ENCODE results near the gene USP53. TPM values are rescaled to one million over a fixed set of nuclear protein-coding genes. Genes with fewer than 3 reads are reported as not detected.
A peak's percentile ranks its signal among the peaks of the same experiment; 100 is the strongest.

USP53 gene
- polyA plus RNA-seq, 4 donors, result 4.9 to 25.5 (median 11.4) TPM

DNA sequence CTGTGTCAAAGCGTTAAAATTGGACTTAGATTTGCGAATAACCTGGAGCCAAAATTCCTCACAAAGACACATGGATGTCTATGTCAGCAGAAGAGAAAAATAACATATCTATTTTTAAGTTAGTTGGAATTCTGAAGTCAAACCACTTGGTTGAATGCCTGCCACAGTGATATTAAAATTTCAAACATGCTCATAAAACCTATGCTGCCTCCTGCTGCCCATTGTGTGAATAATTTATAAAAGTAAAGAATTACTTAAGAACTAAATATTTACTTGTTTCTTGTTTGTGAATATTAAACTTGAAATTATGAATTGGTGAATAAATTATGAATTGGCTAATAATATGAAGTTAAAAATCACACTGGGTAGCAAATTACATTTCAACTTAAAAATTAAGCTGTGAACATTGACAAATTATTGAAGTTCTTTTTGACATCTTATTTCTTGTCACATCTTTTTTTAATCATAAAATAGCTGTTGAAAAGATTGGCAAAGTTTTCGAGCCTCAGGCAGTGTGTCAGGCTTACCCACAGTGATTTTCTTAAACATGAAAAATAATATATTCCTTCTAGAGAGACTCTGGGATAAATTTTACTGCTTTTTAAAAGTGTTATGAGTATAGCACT, 74.0 kb downstream of the USP53 start:
- Histone ChIP-seq H3K9me3 (ENCODE audit: control insufficient read depth in 2 of 2, insufficient read depth in 1 of 2, low read depth in 1 of 2, low read length in 1 of 2) (no peaks in the 10 kb centered on the region), H3K27ac (ENCODE audit: low read depth in 1 of 3, low read length in 2 of 3) (no peak overlapping the region), H3K36me3 (ENCODE audit: control insufficient read depth in 3 of 3, insufficient read depth in 2 of 3, low read depth in 1 of 3, low read length in 3 of 3) (peaks cover 0 to 4% (median 0%) of the 10 kb centered on the region in 3 donors), H3K4me1 (ENCODE audit: control insufficient read depth in 3 of 3, insufficient read depth in 2 of 3, low read depth in 1 of 3, low read length in 2 of 3) (no peaks in the 10 kb centered on the region), H3K4me3 (ENCODE audit: low read depth in 1 of 3, low read length in 3 of 3) (no peak overlapping the region), H3K27me3 (ENCODE audit: control insufficient read depth in 3 of 3, insufficient read depth in 3 of 3, low read length in 3 of 3) (no peaks in the 10 kb centered on the region)
- 62 to 81% (median 76%) methylated on average over 3 of the region's 3 CpGs for WGBS, 3 donors
- peak; percentile 96 for FAIRE-seq
- DNase-seq, result peak; percentile 56 to 57

DNA sequence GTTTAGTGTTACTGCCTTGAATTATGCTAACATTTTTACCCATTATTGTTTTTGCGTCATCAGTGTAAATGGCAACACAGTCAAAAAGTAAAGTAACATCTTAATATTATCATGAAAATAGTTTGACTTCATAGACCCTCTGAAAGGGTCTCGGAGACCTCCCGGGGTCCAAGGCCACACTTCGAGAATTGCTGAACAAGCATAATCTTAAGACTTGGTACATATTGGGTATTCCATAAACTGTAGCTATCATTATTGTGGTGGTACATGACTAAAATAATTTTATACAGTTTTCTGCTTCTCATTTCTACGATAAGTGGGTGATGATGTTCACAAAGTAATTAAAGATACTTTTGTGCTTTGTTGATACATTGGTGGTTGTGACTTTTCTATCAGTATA, 76.8 kb downstream of the USP53 start:
- peaks cover 2 to 5% (median 4%) of the 10 kb centered on the region in 3 donors for H3K36me3 ChIP-seq (ENCODE audit: control insufficient read depth in 3 of 3, insufficient read depth in 2 of 3, low read depth in 1 of 3, low read length in 3 of 3)
- FAIRE-seq, result no peak

DNA sequence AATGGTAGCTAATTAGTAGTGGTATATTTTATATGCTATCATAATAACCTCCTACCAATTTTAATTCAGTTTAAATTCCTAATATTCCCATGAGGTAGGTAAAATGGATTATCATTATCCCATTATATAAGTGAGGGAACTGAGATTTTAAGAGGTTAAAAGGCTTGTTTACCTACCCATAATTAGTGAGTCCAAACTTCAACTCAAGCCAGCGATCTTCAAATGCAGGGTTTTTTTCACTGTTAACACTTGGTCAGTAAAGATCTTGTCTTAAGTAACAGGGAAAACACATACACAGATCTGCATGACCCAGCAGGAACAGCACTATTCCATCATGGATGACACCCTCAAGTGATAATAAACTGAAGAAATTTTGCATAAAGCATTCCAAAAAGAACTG, 78.1 kb downstream of the USP53 start:
- Histone ChIP-seq H3K4me1 (ENCODE audit: control insufficient read depth in 3 of 3, insufficient read depth in 2 of 3, low read depth in 1 of 3, low read length in 2 of 3) (no peaks in the 10 kb centered on the region), H3K36me3 (ENCODE audit: control insufficient read depth in 3 of 3, insufficient read depth in 2 of 3, low read depth in 1 of 3, low read length in 3 of 3) (peaks cover 2 to 5% (median 4%) of the 10 kb centered on the region in 3 donors), H3K4me3 (ENCODE audit: low read depth in 1 of 3, low read length in 3 of 3) (no peak overlapping the region), H3K9me3 (ENCODE audit: control insufficient read depth in 2 of 2, insufficient read depth in 1 of 2, low read depth in 1 of 2, low read length in 1 of 2) (no peaks in the 10 kb centered on the region), H3K27ac (ENCODE audit: low read depth in 1 of 3, low read length in 2 of 3) (no peak overlapping the region), H3K27me3 (ENCODE audit: control insufficient read depth in 3 of 3, insufficient read depth in 3 of 3, low read length in 3 of 3) (no peaks in the 10 kb centered on the region)
- no peak for FAIRE-seq
- peak; percentile 29 to 50 for DNase-seq
- WGBS, 3 donors, result 30 to 61% (median 44%) methylated on average over 1 of the region's 1 CpG

More for the DNA sequence above, 76.8 kb downstream of the USP53 start:
- H3K27me3 ChIP-seq (ENCODE audit: control insufficient read depth in 3 of 3, insufficient read depth in 3 of 3, low read length in 3 of 3), result no peaks in the 10 kb centered on the region
- H3K4me3 ChIP-seq (ENCODE audit: low read depth in 1 of 3, low read length in 3 of 3), result no peak overlapping the region
- WGBS, 3 donors, result 97 to 99% (median 97%) methylated on average over 5 of the region's 5 CpGs
- H3K9me3 ChIP-seq (ENCODE audit: control insufficient read depth in 2 of 2, insufficient read depth in 1 of 2, low read depth in 1 of 2, low read length in 1 of 2), result no peaks in the 10 kb centered on the region
- no peak overlapping the region for H3K27ac ChIP-seq (ENCODE audit: low read depth in 1 of 3, low read length in 2 of 3)
- DNase-seq, result no peak
- no peaks in the 10 kb centered on the region for H3K4me1 ChIP-seq (ENCODE audit: control insufficient read depth in 3 of 3, insufficient read depth in 2 of 3, low read depth in 1 of 3, low read length in 2 of 3)

DNA sequence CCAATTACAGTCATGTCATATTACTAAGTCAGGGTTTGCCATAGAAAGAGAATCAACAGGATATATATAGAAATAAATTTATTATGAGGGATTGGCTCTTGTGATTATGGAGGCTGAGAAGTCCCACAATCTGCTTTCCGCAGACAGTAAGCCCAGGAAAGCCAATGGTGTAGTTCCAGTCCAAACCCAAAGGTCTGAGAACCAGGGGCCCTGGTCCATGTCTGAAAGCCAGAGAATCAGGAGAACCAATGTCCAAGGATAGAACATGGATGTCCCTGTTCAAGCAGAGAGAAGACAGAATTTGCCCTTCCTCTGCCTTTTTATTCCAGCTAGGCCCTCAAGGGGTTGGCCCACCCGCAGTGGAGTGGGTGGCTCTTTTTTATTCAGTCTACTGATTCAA, 83.8 kb downstream of the USP53 start:
- no peak overlapping the region for H3K27ac ChIP-seq (ENCODE audit: low read depth in 1 of 3, low read length in 2 of 3)
- H3K4me1 ChIP-seq (ENCODE audit: control insufficient read depth in 3 of 3, insufficient read depth in 2 of 3, low read depth in 1 of 3, low read length in 2 of 3), result peaks cover 0 to 12% (median 10%) of the 10 kb centered on the region in 3 donors
- H3K27me3 ChIP-seq (ENCODE audit: control insufficient read depth in 3 of 3, insufficient read depth in 3 of 3, low read length in 3 of 3), result no peaks in the 10 kb centered on the region
- DNase-seq, result no peak
- FAIRE-seq, result no peak
- H3K4me3 ChIP-seq (ENCODE audit: low read depth in 1 of 3, low read length in 3 of 3), result no peak overlapping the region
- H3K9me3 ChIP-seq (ENCODE audit: control insufficient read depth in 2 of 2, insufficient read depth in 1 of 2, low read depth in 1 of 2, low read length in 1 of 2), result peaks cover 0 to 2% of the 10 kb centered on the region in 2 donors
- WGBS, 3 donors, result 95 to 100% (median 97%) methylated on average over 2 of the region's 2 CpGs
- H3K36me3 ChIP-seq (ENCODE audit: control insufficient read depth in 3 of 3, insufficient read depth in 2 of 3, low read depth in 1 of 3, low read length in 3 of 3), result peaks cover 6 to 9% (median 8%) of the 10 kb centered on the region in 3 donors

DNA sequence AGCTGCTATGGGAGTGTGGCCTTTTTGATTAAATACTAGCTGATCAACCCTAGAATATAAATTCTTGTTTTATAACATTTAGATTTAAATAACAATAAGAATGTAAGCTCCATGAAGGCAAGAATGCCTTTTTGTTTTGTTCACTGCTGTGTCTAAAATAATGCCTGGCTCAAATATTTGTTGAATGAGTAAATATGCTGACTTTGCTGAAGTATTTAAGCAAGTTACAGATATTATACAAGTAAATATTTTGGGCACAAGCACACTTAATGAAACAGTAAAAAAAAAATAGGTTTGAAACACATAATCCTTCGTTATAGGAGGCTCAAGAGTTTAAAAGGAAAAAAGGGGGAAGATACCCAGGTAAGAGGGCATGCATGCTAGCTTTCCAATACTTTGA, 85.3 kb downstream of the USP53 start:
- peaks cover 0 to 2% of the 10 kb centered on the region in 2 donors for H3K9me3 ChIP-seq (ENCODE audit: control insufficient read depth in 2 of 2, insufficient read depth in 1 of 2, low read depth in 1 of 2, low read length in 1 of 2)
- 68 to 85% (median 79%) methylated on average over 1 of the region's 1 CpG for WGBS, 3 donors
- H3K27me3 ChIP-seq (ENCODE audit: control insufficient read depth in 3 of 3, insufficient read depth in 3 of 3, low read length in 3 of 3), result no peaks in the 10 kb centered on the region
- H3K36me3 ChIP-seq (ENCODE audit: control insufficient read depth in 3 of 3, insufficient read depth in 2 of 3, low read depth in 1 of 3, low read length in 3 of 3), result peaks cover 5 to 8% (median 6%) of the 10 kb centered on the region in 3 donors
- peaks cover 0 to 14% (median 11%) of the 10 kb centered on the region in 3 donors for H3K4me1 ChIP-seq (ENCODE audit: control insufficient read depth in 3 of 3, insufficient read depth in 2 of 3, low read depth in 1 of 3, low read length in 2 of 3)
- peak overlapping the region in 1 of 3 donors; percentile 96 for H3K27ac ChIP-seq (ENCODE audit: low read depth in 1 of 3, low read length in 2 of 3)
- FAIRE-seq (no peak), DNase-seq (no peak)
- no peak overlapping the region for H3K4me3 ChIP-seq (ENCODE audit: low read depth in 1 of 3, low read length in 3 of 3)

DNA sequence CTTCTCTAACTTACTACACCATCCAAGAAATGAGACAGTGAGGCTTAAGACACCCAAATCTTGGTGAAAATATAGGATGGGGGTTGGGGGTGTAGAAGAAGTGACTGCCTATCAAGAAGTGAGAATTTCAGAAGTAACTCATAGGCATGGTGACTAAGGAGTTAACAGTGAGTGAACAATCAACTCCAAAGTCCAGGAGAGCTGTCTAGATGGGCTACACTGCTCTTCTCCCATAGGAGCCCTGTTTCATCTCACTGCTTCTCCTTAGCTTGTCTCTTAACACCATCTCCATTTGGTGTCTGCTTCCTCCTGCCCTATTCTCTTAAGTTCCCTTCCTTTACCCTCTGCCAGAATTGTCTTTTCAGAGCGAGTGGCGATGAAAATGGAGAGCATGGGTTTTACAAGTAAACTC, 86.8 kb downstream of the USP53 start:
- DNase-seq, result peak; percentile 62 to 74
- Histone ChIP-seq H3K27me3 (ENCODE audit: control insufficient read depth in 3 of 3, insufficient read depth in 3 of 3, low read length in 3 of 3) (no peaks in the 10 kb centered on the region), H3K4me3 (ENCODE audit: low read depth in 1 of 3, low read length in 3 of 3) (peak overlapping the region; percentile 61 to 80 (median 69)), H3K4me1 (ENCODE audit: control insufficient read depth in 3 of 3, insufficient read depth in 2 of 3, low read depth in 1 of 3, low read length in 2 of 3) (peaks cover 0 to 14% (median 11%) of the 10 kb centered on the region in 3 donors), H3K36me3 (ENCODE audit: control insufficient read depth in 3 of 3, insufficient read depth in 2 of 3, low read depth in 1 of 3, low read length in 3 of 3) (peaks cover 4 to 8% (median 4%) of the 10 kb centered on the region in 3 donors), H3K27ac (ENCODE audit: low read depth in 1 of 3, low read length in 2 of 3) (peak overlapping the region; percentile 82 to 96 (median 96)), H3K9me3 (ENCODE audit: control insufficient read depth in 2 of 2, insufficient read depth in 1 of 2, low read depth in 1 of 2, low read length in 1 of 2) (peaks cover 0 to 2% of the 10 kb centered on the region in 2 donors)
- WGBS, 3 donors, result 0 to 4% (median 1%) methylated on average over 2 of the region's 2 CpGs
- FAIRE-seq, result no peak

DNA sequence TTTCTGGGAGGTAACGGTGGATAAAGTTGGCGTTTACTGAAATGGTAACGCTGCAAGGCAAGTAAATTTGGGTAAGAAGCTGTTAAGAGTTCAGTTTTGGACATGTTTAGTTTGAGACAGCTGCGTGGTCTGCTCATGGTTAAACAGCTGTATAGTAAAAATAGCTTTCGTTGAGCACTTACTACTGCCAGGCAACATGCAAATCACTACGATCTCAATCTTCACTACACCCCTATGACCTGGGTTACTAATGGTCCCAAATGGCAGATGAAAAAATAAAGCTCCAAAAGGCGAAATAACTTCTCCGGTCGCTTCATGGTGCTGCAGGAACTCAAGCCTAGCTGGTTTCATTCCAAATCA, 87.2 kb downstream of the USP53 start:
- Histone ChIP-seq H3K36me3 (ENCODE audit: control insufficient read depth in 3 of 3, insufficient read depth in 2 of 3, low read depth in 1 of 3, low read length in 3 of 3) (peaks cover 4 to 8% (median 4%) of the 10 kb centered on the region in 3 donors), H3K4me1 (ENCODE audit: control insufficient read depth in 3 of 3, insufficient read depth in 2 of 3, low read depth in 1 of 3, low read length in 2 of 3) (peaks cover 0 to 14% (median 11%) of the 10 kb centered on the region in 3 donors), H3K27ac (ENCODE audit: low read depth in 1 of 3, low read length in 2 of 3) (peak overlapping the region; percentile 82 to 96 (median 96)), H3K4me3 (ENCODE audit: low read depth in 1 of 3, low read length in 3 of 3) (peak overlapping the region; percentile 61 to 80 (median 69)), H3K9me3 (ENCODE audit: control insufficient read depth in 2 of 2, insufficient read depth in 1 of 2, low read depth in 1 of 2, low read length in 1 of 2) (peaks cover 0 to 2% of the 10 kb centered on the region in 2 donors), H3K27me3 (ENCODE audit: control insufficient read depth in 3 of 3, insufficient read depth in 3 of 3, low read length in 3 of 3) (no peaks in the 10 kb centered on the region)
- FAIRE-seq (no peak), DNase-seq (no peak)
- 0 to 1% (median 1%) methylated on average over 9 of the region's 9 CpGs for WGBS, 3 donors

DNA sequence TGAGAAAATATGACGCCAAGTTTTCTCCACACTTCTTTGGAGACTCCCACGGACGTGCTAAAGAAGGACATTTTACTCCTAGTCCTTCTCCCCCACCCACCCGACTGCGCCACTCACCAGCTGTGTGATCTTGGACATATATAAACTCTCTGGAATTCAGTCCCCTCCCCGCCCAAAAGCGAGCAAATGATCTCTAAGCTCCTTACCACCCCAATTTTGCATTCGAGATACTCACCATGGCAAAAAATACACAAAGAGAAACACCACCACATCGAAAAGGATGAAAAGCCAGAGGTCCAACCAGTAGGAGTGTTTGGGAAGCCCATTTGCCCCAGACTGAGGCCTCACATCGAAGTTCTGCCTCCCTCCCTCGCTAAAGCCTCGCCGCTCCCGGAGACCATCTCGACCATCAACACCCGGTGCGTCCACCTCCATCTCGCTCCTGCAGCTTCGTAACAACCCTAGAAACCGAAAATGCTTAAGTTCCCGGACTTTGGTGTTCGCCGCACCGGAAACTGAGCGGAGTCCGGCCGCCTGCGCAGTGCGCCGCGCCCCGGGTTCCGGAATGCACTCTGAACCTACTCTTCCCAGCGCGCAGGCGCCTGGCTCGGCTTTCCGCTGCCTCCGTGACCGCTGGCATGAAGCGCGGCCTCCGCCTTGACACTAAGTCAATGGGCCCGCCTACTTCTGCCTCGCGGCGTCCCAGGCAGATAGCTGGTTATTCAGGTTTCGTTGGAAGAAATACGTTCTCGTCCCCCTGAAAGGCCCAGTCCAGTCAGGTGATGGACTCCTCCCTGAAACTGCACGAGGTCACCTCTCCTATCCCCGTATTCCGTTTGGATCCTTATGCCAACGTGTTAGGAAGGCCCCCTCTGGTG, 87.8 kb downstream of the USP53 start:
- peaks cover 0 to 14% (median 11%) of the 10 kb centered on the region in 3 donors for H3K4me1 ChIP-seq (ENCODE audit: control insufficient read depth in 3 of 3, insufficient read depth in 2 of 3, low read depth in 1 of 3, low read length in 2 of 3)
- H3K27ac ChIP-seq (ENCODE audit: low read depth in 1 of 3, low read length in 2 of 3), result peak overlapping the region; percentile 83 to 96 (median 96)
- DNase-seq, result peak; percentile 97 to 99
- H3K9me3 ChIP-seq (ENCODE audit: control insufficient read depth in 2 of 2, insufficient read depth in 1 of 2, low read depth in 1 of 2, low read length in 1 of 2), result peaks cover 0 to 2% of the 10 kb centered on the region in 2 donors
- peak overlapping the region; percentile 61 to 80 (median 69) for H3K4me3 ChIP-seq (ENCODE audit: low read depth in 1 of 3, low read length in 3 of 3)
- peaks cover 4 to 8% (median 4%) of the 10 kb centered on the region in 3 donors for H3K36me3 ChIP-seq (ENCODE audit: control insufficient read depth in 3 of 3, insufficient read depth in 2 of 3, low read depth in 1 of 3, low read length in 3 of 3)
- no peaks in the 10 kb centered on the region for H3K27me3 ChIP-seq (ENCODE audit: control insufficient read depth in 3 of 3, insufficient read depth in 3 of 3, low read length in 3 of 3)
- no peak for FAIRE-seq
- WGBS, 3 donors, result 0 to 1% (median 0%) methylated on average over 54 of the region's 54 CpGs
